Naive B cell (primary cell): ENCODE results near the gene MSLN. TPM values are rescaled to one million over a fixed set of nuclear protein-coding genes. Genes with fewer than 3 reads are reported as not detected.
"Not testable (repeated sequence)": the region's sequence is repeated elsewhere in the genome, so short reads cannot be mapped to it uniquely, and the experiment has no call there.

ENCODE experiments used
- ATAC-seq, 2 donors: fragments of 150-1000 bp; cut with Tn5 transposase; 2 replicates each; pipeline ENCODE4 v1.10.0; 2021; ENCODE audit warnings: low read depth in 2 of 2, mild to moderate bottlenecking in 2 of 2, moderate library complexity in 2 of 2
- DNase-seq: peaks from one replicate; pipeline ENCODE4 v3.0.0; 2022
- H3K27ac Mint-ChIP-seq, 6 donors: one replicate each; pipeline ENCODE4 v1.8.0; 2020 to 2022; ENCODE audit warnings: mild to moderate bottlenecking in 6 of 6, mixed read lengths in 6 of 6, moderate library complexity in 5 of 6, inconsistent platforms in 2 of 6
- H3K27me3 Mint-ChIP-seq, 3 donors: one replicate each; pipeline ENCODE4 v1.8.0; 2021 to 2022; ENCODE audit warnings: mixed read lengths in 3 of 3, mild to moderate bottlenecking in 1 of 3
- H3K36me3 Mint-ChIP-seq, 2 donors: one replicate each; pipeline ENCODE4 v1.8.0; 2020 to 2022; ENCODE audit warnings: mixed read lengths in 2 of 2, inconsistent platforms in 1 of 2, mild to moderate bottlenecking in 1 of 2
- H3K4me1 Mint-ChIP-seq, 3 donors: one replicate each; pipeline ENCODE4 v1.8.0; 2020 to 2022; ENCODE audit warnings: mixed read lengths in 3 of 3, inconsistent platforms in 1 of 3, mild to moderate bottlenecking in 1 of 3, moderate library complexity in 1 of 3
- H3K4me3 Mint-ChIP-seq, 8 donors: one replicate each; pipeline ENCODE4 v1.8.0; 2020 to 2022; ENCODE audit warnings: mild to moderate bottlenecking in 8 of 8, mixed read lengths in 8 of 8, moderate library complexity in 8 of 8, inconsistent platforms in 2 of 8
- H3K9me3 Mint-ChIP-seq, 7 donors: one replicate each; pipeline ENCODE4 v1.8.0; 2020 to 2022; ENCODE audit warnings: mixed read lengths in 7 of 7, mild to moderate bottlenecking in 5 of 7, inconsistent platforms in 2 of 7, moderate library complexity in 1 of 7
- polyA plus RNA-seq, 6 donors: library from polyadenylated mRNA; unstranded; fragments of 300-500 nt; fragmentation: Illumina TruSeq; gene quantifications; one replicate each; pipeline ENCODE4 v1.2.3, GENCODE V29; 2021; ENCODE audit warnings: low read depth in 6 of 6

MSLN gene
- polyA plus RNA-seq, 6 donors from 2014 or later, result not detected

DNA sequence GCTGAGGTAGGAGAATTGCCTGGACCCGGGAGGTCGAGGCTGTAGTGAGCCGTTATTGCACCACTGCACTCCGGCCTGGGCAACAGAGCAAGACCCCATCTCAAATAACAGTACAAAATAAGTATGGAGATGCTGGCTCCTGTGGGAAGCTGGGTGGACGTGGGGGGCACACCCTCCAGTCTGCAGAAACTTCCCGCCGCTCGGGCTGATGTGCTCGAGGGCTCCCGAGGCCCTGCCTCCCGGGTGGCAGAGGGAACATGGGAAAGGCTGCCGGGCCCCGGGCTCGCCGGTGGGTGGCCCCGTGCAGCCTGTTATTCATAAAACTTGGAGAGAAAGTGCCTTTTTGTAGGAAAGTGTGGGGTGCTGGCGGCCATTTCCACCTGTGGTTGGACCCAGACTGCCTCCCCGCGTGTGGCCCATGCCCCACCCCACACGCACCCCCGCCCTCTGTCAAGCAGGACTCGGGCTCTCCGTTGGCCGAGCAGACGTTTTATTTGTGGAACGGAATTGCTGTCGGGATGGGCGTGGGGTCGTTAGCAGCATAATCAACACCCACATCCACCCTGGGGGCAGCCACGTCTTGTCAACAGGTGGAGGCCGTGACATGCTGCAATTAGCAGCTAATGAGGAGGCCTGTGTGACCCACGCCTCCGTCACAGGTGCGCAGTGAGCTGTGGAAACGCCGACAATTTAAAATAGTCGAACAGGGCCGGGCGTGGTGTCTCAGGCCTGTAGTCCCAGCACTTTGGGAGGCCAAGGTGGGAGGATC lies 12.4 kb upstream of the MSLN start:
- ATAC-seq, result no peak
- Mint-ChIP-seq H3K4me1 (no peaks in the 10 kb centered on the region), H3K9me3 (no peaks in the 10 kb centered on the region), H3K4me3 (no peak overlapping the region), H3K27me3 (peaks cover 0 to 3% (median 0%) of the 10 kb centered on the region in 3 donors), H3K27ac (no peak overlapping the region), H3K36me3 (no peaks in the 10 kb centered on the region)
- DNase-seq, result no peak

GRCh38 chr16:749010-749409 lies 11.5 kb upstream of the MSLN start:
- Mint-ChIP-seq H3K4me1 (no peaks in the 10 kb centered on the region), H3K27me3 (peaks cover 0 to 4% (median 0%) of the 10 kb centered on the region in 3 donors), H3K36me3 (no peaks in the 10 kb centered on the region), H3K9me3 (no peaks in the 10 kb centered on the region), H3K27ac (no peak overlapping the region), H3K4me3 (no peak overlapping the region)
- DNase-seq, result no peak
- ATAC-seq, result no peak

DNA sequence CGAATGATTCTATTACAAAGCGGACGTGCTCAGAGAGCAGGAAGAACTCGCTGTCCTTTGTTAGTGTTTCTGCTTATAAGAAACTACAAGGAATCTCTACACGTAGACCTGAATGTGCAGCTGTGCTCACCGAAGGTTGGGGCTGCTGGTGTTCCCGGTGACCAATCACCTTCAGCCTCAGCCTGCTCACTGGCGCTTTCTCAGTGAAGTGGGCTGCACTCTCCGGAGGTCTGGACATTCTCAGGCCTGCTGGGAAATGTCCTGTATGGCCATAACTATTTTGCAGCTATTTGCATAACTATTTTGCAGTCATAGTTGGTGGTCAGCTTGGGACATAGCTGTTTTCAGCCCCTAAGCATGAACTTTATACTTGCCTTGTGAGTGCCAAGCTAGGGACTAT lies 10.0 kb upstream of the MSLN start:
- DNase-seq, result no peak
- Mint-ChIP-seq H3K36me3 (no peaks in the 10 kb centered on the region), H3K27me3 (peaks cover 0 to 4% (median 0%) of the 10 kb centered on the region in 3 donors), H3K9me3 (no peaks in the 10 kb centered on the region), H3K4me1 (peaks cover 0 to 4% (median 0%) of the 10 kb centered on the region in 3 donors), H3K27ac (no peak overlapping the region), H3K4me3 (no peak overlapping the region)
- ATAC-seq, result no peak

- Mint-ChIP-seq H3K27ac (peak overlapping the region in 1 of 6 donors; percentile 85), H3K9me3 (peaks cover 0 to 1% (median 0%) of the 10 kb centered on the region in 7 donors), H3K27me3 (peaks cover 0 to 7% (median 0%) of the 10 kb centered on the region in 3 donors), H3K4me1 (peaks cover 0 to 4% (median 3%) of the 10 kb centered on the region in 3 donors), H3K36me3 (no peaks in the 10 kb centered on the region), H3K4me3 (no peak overlapping the region)
- ATAC-seq (no peak), DNase-seq (no peak)
These were observed 9.2 kb upstream of the MSLN start for GRCh38 chr16:751152-752006.

DNA sequence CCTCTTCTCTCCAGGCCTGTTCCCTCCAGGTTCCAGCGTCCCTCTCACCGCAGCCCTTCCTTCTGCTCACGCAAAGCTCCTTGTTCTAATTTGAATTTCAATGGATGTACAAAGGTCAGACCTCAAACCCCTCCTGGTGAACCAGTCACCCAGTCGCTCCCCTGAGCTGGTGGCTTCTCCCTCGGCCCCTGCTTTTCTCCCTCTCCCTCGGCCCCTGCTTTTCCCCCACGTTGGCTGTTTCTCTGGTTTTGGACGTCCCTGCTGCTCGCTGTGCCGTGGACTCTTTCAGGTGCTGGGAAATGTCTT lies 8.6 kb upstream of the MSLN start:
- DNase-seq, result no peak
- Mint-ChIP-seq H3K36me3 (no peaks in the 10 kb centered on the region), H3K4me1 (peaks cover 0 to 4% (median 3%) of the 10 kb centered on the region in 3 donors), H3K9me3 (peaks cover 0 to 3% (median 0%) of the 10 kb centered on the region in 7 donors), H3K27ac (no peak overlapping the region), H3K27me3 (peaks cover 0 to 12% (median 0%) of the 10 kb centered on the region in 3 donors), H3K4me3 (no peak overlapping the region)
- ATAC-seq, result no peak

DNA sequence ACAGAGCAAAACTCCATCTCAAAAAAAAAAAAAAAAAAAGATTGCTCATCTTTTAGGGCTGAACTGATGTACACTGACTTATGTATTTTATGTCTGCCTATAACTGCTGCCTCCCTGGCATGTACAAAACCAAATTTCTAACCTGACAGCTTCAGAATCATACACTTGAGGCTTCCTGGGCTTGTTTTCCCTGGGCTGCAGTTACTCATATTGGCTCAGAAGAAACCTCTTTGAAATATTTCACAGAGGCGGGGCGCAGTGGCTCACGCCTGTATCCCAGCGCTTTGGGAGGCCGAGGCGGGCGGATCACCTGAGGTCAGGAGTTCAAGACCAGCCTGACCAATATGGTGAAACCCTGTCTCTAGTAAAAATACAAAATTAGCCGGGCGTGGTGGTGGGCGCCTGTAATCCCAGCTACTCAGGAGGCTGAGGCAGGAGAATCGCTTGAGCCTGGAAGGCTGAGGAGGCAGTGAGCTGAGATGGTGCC lies 6.4 kb upstream of the MSLN start:
- not testable (repeated sequence) for DNase-seq, H3K36me3 Mint-ChIP-seq, H3K27ac Mint-ChIP-seq, H3K4me3 Mint-ChIP-seq, ATAC-seq, H3K4me1 Mint-ChIP-seq, H3K9me3 Mint-ChIP-seq
- peaks cover 6 to 18% (median 8%) of the 10 kb centered on the region in 3 donors for H3K27me3 Mint-ChIP-seq

GRCh38 chr16:754656-755055 lies 5.9 kb upstream of the MSLN start:
- no peak overlapping the region for H3K4me3 Mint-ChIP-seq
- peak; percentile 65 to 79 for ATAC-seq
- peaks cover 0 to 5% (median 0%) of the 10 kb centered on the region in 7 donors for H3K9me3 Mint-ChIP-seq
- DNase-seq, result no peak
- H3K4me1 Mint-ChIP-seq, result peaks cover 0 to 6% (median 4%) of the 10 kb centered on the region in 3 donors
- peak overlapping the region in 1 of 6 donors; percentile 20 for H3K27ac Mint-ChIP-seq
- no peaks in the 10 kb centered on the region for H3K36me3 Mint-ChIP-seq
- H3K27me3 Mint-ChIP-seq, result peaks cover 6 to 18% (median 8%) of the 10 kb centered on the region in 3 donors

DNA sequence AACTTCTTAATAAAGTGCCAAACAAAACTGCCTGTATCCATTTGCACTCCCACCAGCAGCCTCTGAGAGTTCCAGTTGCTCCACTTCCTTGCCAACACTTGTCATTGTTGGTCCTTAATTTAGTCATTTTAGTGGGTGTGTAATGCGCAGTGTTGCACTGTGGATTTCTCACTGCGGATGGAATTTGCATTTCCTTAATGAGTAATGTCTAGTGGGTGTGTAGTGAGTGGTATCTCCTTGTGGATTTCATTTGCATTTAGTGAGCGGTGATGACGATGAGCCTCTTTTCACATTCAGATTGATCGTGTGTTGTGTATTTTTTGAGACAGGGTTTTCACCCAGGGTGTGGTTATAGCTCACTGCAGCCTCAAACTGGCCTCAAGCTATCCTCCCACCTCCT lies 4.1 kb upstream of the MSLN start:
- H3K4me3 Mint-ChIP-seq, result no peak overlapping the region
- peaks cover 0 to 5% (median 0%) of the 10 kb centered on the region in 7 donors for H3K9me3 Mint-ChIP-seq
- no peak for DNase-seq
- no peak for ATAC-seq
- no peak overlapping the region for H3K27ac Mint-ChIP-seq
- peaks cover 0 to 6% (median 4%) of the 10 kb centered on the region in 3 donors for H3K4me1 Mint-ChIP-seq
- H3K27me3 Mint-ChIP-seq, result peaks cover 6 to 18% (median 8%) of the 10 kb centered on the region in 3 donors
- H3K36me3 Mint-ChIP-seq, result no peaks in the 10 kb centered on the region

- no peak overlapping the region for H3K4me3 Mint-ChIP-seq
- ATAC-seq (no peak), DNase-seq (no peak)
- peaks cover 0 to 5% (median 0%) of the 10 kb centered on the region in 7 donors for H3K9me3 Mint-ChIP-seq
- no peaks in the 10 kb centered on the region for H3K36me3 Mint-ChIP-seq
- peaks cover 0 to 6% (median 4%) of the 10 kb centered on the region in 3 donors for H3K4me1 Mint-ChIP-seq
- no peak overlapping the region for H3K27ac Mint-ChIP-seq
- H3K27me3 Mint-ChIP-seq, result peaks cover 6 to 26% (median 8%) of the 10 kb centered on the region in 3 donors
These were observed 1.2 kb upstream of the MSLN start for GRCh38 chr16:759110-759910.

DNA sequence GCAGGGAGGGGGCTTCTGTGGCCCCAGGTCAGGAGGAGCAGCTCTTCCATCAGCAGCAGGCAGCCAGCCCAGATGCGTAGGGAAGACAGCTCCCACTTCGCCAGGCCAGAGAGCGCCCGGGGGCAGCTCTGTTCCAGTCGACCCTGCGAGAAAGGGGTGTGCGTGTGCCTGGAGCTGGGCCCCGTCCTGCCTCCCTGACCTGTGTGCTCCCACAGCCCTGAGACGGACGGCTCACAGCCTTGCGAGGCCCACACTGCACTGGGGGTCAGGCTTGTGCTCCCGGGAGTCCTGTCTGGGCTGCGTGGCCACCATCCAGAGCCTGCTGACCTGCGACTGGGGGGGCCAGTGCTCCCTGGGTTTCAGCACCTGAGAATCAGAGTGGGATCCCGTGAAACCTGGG lies 469 bp upstream of the MSLN start:
- no peak for ATAC-seq
- no peak for DNase-seq
- H3K4me3 Mint-ChIP-seq, result no peak overlapping the region
- peaks cover 0 to 6% (median 0%) of the 10 kb centered on the region in 3 donors for H3K4me1 Mint-ChIP-seq
- no peak overlapping the region for H3K27ac Mint-ChIP-seq
- no peaks in the 10 kb centered on the region for H3K36me3 Mint-ChIP-seq
- H3K9me3 Mint-ChIP-seq, result peaks cover 0 to 5% (median 0%) of the 10 kb centered on the region in 7 donors
- peaks cover 6 to 26% (median 8%) of the 10 kb centered on the region in 3 donors for H3K27me3 Mint-ChIP-seq

GRCh38 chr16:761625-762513 lies 1.3 kb downstream of the MSLN start:
- H3K27ac Mint-ChIP-seq, result no peak overlapping the region
- no peak for DNase-seq
- H3K36me3 Mint-ChIP-seq, result no peaks in the 10 kb centered on the region
- H3K4me1 Mint-ChIP-seq, result peaks cover 0 to 3% (median 0%) of the 10 kb centered on the region in 3 donors
- H3K9me3 Mint-ChIP-seq, result peaks cover 0 to 4% (median 0%) of the 10 kb centered on the region in 7 donors
- no peak overlapping the region for H3K4me3 Mint-ChIP-seq
- ATAC-seq, result no peak
- peaks cover 6 to 19% (median 8%) of the 10 kb centered on the region in 3 donors for H3K27me3 Mint-ChIP-seq

DNA sequence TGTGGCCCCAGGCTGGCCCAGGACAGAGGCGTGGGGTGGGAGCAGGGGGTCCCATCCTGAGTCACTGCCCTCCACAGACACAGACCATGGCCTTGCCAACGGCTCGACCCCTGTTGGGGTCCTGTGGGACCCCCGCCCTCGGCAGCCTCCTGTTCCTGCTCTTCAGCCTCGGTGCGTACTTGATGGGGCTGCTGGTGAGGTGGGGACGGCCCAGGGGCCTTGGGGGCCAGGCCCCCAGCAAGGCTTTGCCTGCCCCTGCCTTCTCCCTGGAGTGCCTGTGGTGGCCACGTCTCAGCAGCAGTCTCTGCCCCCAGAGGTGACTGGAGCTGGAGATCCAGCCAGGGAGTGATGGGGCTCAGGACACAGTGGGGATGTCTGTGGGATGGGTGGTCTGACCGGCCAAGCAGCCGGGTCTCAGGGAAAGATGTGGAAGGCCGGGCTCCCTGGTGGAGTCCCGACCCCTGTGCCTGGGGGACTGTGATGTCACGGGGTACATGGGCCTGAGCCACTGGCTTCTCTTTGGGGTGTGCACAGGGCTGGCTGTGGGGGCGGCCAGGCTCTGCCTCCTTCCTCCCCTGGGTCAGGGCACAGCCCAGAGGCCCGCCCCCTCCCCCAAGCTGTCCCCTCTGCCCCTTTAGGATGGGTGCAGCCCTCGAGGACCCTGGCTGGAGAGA lies 2.2 kb downstream of the MSLN start:
- ATAC-seq, result no peak
- peaks cover 0 to under 1% (median 0%) of the 10 kb centered on the region in 3 donors for H3K4me1 Mint-ChIP-seq

More for the DNA sequence above, 2.2 kb downstream of the MSLN start:
- Mint-ChIP-seq H3K9me3 (peaks cover 0 to 2% (median 0%) of the 10 kb centered on the region in 7 donors), H3K4me3 (no peak overlapping the region), H3K27me3 (peaks cover 3 to 16% (median 4%) of the 10 kb centered on the region in 3 donors), H3K27ac (no peak overlapping the region), H3K36me3 (no peaks in the 10 kb centered on the region)
- no peak for DNase-seq
